Esophagus muscularis mucosa (tissue), 4 donors: ENCODE measurements around the gene UBTD1.

Experiments
- CTCF ChIP-seq, 3 experiments: fragments of 200-600 bp in 2 of 3; fragments of 450-650 bp in 1 of 3; sonication (generic) in 2 of 3; IDR thresholded peaks; one replicate each; pipeline ENCODE4 v1.5.1; 2017 to 2019; ENCODE audit warnings: antibody characterized with exemption in 3 of 3, mild to moderate bottlenecking in 2 of 3, moderate library complexity in 1 of 3
- EP300 ChIP-seq: sonication (generic); formaldehyde crosslinking; IDR thresholded peaks from one replicate; pipeline ENCODE4 v1.6.1; 2017; ENCODE audit warnings: antibody characterized with exemption
- POLR2A ChIP-seq: fragments of 450-650 bp; IDR thresholded peaks from one replicate; pipeline ENCODE4 v1.6.1; 2017; ENCODE audit warnings: antibody characterized with exemption, moderate library complexity, mild to moderate bottlenecking, low read depth
- POLR2AphosphoS5 ChIP-seq, 2 donors: sonication (generic); formaldehyde crosslinking; IDR thresholded peaks; one replicate each; pipeline ENCODE4 v1.6.1; 2017; ENCODE audit warnings: antibody characterized with exemption in 2 of 2

GRCh38 chr10:97601268-97602215 is 102.8 kb downstream of the UBTD1 start:
- TF ChIP-seq POLR2AphosphoS5 (IDR thresholded peaks at IDR 0.05) = no peak
- TF ChIP-seq POLR2A = no peak
- TF ChIP-seq CTCF (IDR thresholded peaks at IDR 0.05) = no peak
- no peak for TF ChIP-seq EP300
